VCaP (cell line): ENCODE results near the gene PWWP2B.

Experiments used
- H3K27ac ChIP-seq: fragments of 450-650 bp; 2 replicates; pipeline ENCODE4 v1.5.1; 2017
- CTCF ChIP-seq: fragments of 450-650 bp; conservative IDR thresholded peaks from 2 replicates; pipeline ENCODE4 v1.5.1; 2017; ENCODE audit warnings: mild to moderate bottlenecking, moderate library complexity

Gene PWWP2B

GRCh38 chr10:132402781-132403241 is 5.8 kb downstream of the PWWP2B start:
- TF ChIP-seq CTCF: no peak
- peak overlapping the region; percentile 11; the same call in 1 of the 2 replicates for H3K27ac ChIP-seq

- no peak for TF ChIP-seq CTCF
- peak overlapping the region; percentile 99; the same call in 1 of the 2 replicates for H3K27ac ChIP-seq
Measured at GRCh38 chr10:132403511-132404168, 6.6 kb downstream of the PWWP2B start.

- peak overlapping the region; percentile 99 for H3K27ac ChIP-seq
- no peak for TF ChIP-seq CTCF
Measured at GRCh38 chr10:132404169-132404880, 7.3 kb downstream of the PWWP2B start.

- TF ChIP-seq CTCF: no peak
- H3K27ac ChIP-seq: peak overlapping the region; percentile 99
Measured at GRCh38 chr10:132404911-132405462, 8.0 kb downstream of the PWWP2B start.

- peak overlapping the region; percentile 99 for H3K27ac ChIP-seq
- TF ChIP-seq CTCF: no peak
Measured at GRCh38 chr10:132405463-132405991, 8.5 kb downstream of the PWWP2B start.

GRCh38 chr10:132406181-132406580 is 9.2 kb downstream of the PWWP2B start:
- H3K27ac ChIP-seq: peak overlapping the region; percentile 99
- TF ChIP-seq CTCF: no peak

- no peak for TF ChIP-seq CTCF
- peak overlapping the region; percentile 99 for H3K27ac ChIP-seq
Measured at GRCh38 chr10:132406750-132407149, 9.8 kb downstream of the PWWP2B start.
